Erythroblast (primary cell): ENCODE results near the gene DNAH11.
"Not testable (repeated sequence)": the region's sequence is repeated elsewhere in the genome, so short reads cannot be mapped to it uniquely, and the experiment has no call there.

Experiments
- DNase-seq, 2 experiments: peaks; one replicate each; lab custom pipeline; 2025; lab: John Stamatoyannopoulos, UW
- GATA1 ChIP-seq: IDR thresholded peaks from 2 replicates; pipeline ENCODE4 v1.6.1; 2011; ENCODE audit warnings: low read depth, mild to moderate bottlenecking, control low read depth, low read length, moderate library complexity
- POLR2A ChIP-seq: IDR thresholded peaks from 2 replicates; pipeline ENCODE4 v1.6.1; 2011; ENCODE audit warnings: mild to moderate bottlenecking, low read length

The DNAH11 gene

GRCh38 chr7:21690705-21691104 is 147.9 kb downstream of the DNAH11 start:
- DNase-seq = peak in 1 of 2 experiments; percentile 2

GRCh38 chr7:21691146-21691545 is 148.3 kb downstream of the DNAH11 start:
- DNase-seq = not testable (repeated sequence)

More at GRCh38 chr7:21690705-21691104, 147.9 kb downstream of the DNAH11 start:
- TF ChIP-seq POLR2A (no peak), GATA1 (no peak)

- DNase-seq = not testable (repeated sequence)
Measured at GRCh38 chr7:21700587-21700986, 157.7 kb downstream of the DNAH11 start.

GRCh38 chr7:21702303-21702702 is 159.5 kb downstream of the DNAH11 start:
- TF ChIP-seq GATA1 (no peak), POLR2A (no peak)
- no peak for DNase-seq

GRCh38 chr7:21704359-21704758 is 161.5 kb downstream of the DNAH11 start:
- TF ChIP-seq POLR2A (no peak), GATA1 (no peak)
- DNase-seq = no peak

- DNase-seq = no peak
- no peak for TF ChIP-seq POLR2A
- no peak for TF ChIP-seq GATA1
Measured at GRCh38 chr7:21706131-21706530, 163.3 kb downstream of the DNAH11 start.

GRCh38 chr7:21707566-21707965 is 164.7 kb downstream of the DNAH11 start:
- DNase-seq = no peak
- TF ChIP-seq GATA1 (no peak), POLR2A (no peak)

GRCh38 chr7:21708096-21708495 is 165.3 kb downstream of the DNAH11 start:
- DNase-seq = no peak
- TF ChIP-seq POLR2A (no peak), GATA1 (no peak)

GRCh38 chr7:21717323-21717722 is 174.5 kb downstream of the DNAH11 start:
- TF ChIP-seq GATA1 = no peak
- TF ChIP-seq POLR2A = no peak
- no peak for DNase-seq

GRCh38 chr7:21718391-21718790 is 175.6 kb downstream of the DNAH11 start:
- no peak for DNase-seq
- TF ChIP-seq POLR2A = no peak
- no peak for TF ChIP-seq GATA1

- DNase-seq = no peak
- TF ChIP-seq GATA1 = no peak
- no peak for TF ChIP-seq POLR2A
Measured at GRCh38 chr7:21719846-21720245, 177.0 kb downstream of the DNAH11 start.

- TF ChIP-seq GATA1 (no peak), POLR2A (no peak)
- DNase-seq = no peak
Measured at GRCh38 chr7:21722371-21722770, 179.5 kb downstream of the DNAH11 start.

GRCh38 chr7:21724562-21724961 is 181.7 kb downstream of the DNAH11 start:
- TF ChIP-seq POLR2A = no peak
- no peak for TF ChIP-seq GATA1
- DNase-seq = no peak

GRCh38 chr7:21730399-21730798 is 187.6 kb downstream of the DNAH11 start:
- no peak for DNase-seq
- TF ChIP-seq POLR2A = no peak
- TF ChIP-seq GATA1 = no peak

- no peak for DNase-seq
- TF ChIP-seq POLR2A (no peak), GATA1 (no peak)
Measured at GRCh38 chr7:21731977-21732376, 189.1 kb downstream of the DNAH11 start.

GRCh38 chr7:21732956-21733355 is 190.1 kb downstream of the DNAH11 start:
- not testable (repeated sequence) for DNase-seq

- TF ChIP-seq POLR2A (no peak), GATA1 (no peak)
- no peak for DNase-seq
Measured at GRCh38 chr7:21733837-21734236, 191.0 kb downstream of the DNAH11 start.
